HepG2 (cell line): ENCODE results near the gene DPP6. TPM values are rescaled to one million over a fixed set of nuclear protein-coding genes. Genes with fewer than 3 reads are reported as not detected.

Experiments
- ATAC-seq: fragments of 200-7000 bp; cut with Tn5 transposase; 3 replicates; pipeline ENCODE4 v1.9.1; 2020; ENCODE audit warnings: mild to moderate bottlenecking, moderate library complexity
- BruUV-seq: library from RNA; stranded (reverse); fragments of 400-500 nt; replicated peaks from 2 replicates; lab custom pipeline; 2021; lab: Mats Ljungman, UMichigan
- CTCF ChIA-PET: fragments of 300-600 bp; formaldehyde crosslinking; extraction: SDS; loops from one replicate; lab custom pipeline; 2021; ENCODE audit warnings: low total read pairs, inconsistent platforms, low intra/inter-chr PET ratio; lab: Yijun Ruan, JAX
- POLR2A ChIA-PET: fragments of 350-600 bp; sonication (Branson Sonifier 250); formaldehyde crosslinking; loops from one replicate; lab custom pipeline; 2020; ENCODE audit warnings: antibody characterized with exemption, inconsistent platforms; lab: Yijun Ruan, JAX
- DNase-seq: peaks from one replicate; pipeline ENCODE4 v3.0.0-alpha.2; 2015; ENCODE audit warnings: low spot score
- FAIRE-seq: peaks from 3 replicates; lab custom pipeline; 2011; peaks lifted over from hg19 to GRCh38; lab: Jason Lieb, UNC
- H2AFZ ChIP-seq: one replicate; pipeline ENCODE4 v1.6.1; 2011; ENCODE audit warnings: low read length, inconsistent platforms
- H3K27ac ChIP-seq: fragments of 300-600 bp; 3 replicates; pipeline ENCODE4 v1.8.0; 2011; ENCODE audit warnings: mixed run types, mild to moderate bottlenecking, mixed read lengths, low read length, inconsistent platforms; ENCODE audit not compliant: insufficient read depth; ENCODE audit errors: extremely low read length
- H3K27me3 ChIP-seq, 2 experiments: fragments of 200-600 bp in 1 of 2; 2 replicates in 1 of 2; 3 replicates in 1 of 2; pipeline versions ENCODE4 v1.6.0 to v1.8.0; 2011; ENCODE audit warnings: low read length in 2 of 2, mild to moderate bottlenecking in 2 of 2, moderate library complexity in 2 of 2, inconsistent platforms in 1 of 2; ENCODE audit not compliant: insufficient read depth in 2 of 2, control insufficient read depth in 1 of 2
- H3K36me3 ChIP-seq, 2 experiments: fragments of 200-600 bp in 1 of 2; replicated peaks in 1 of 2; 2 replicates in 1 of 2; 3 replicates in 1 of 2; pipeline versions ENCODE4 v1.5.1 to v1.8.0; 2011; ENCODE audit warnings: low read length in 2 of 2, inconsistent platforms in 1 of 2; ENCODE audit not compliant: insufficient read depth in 2 of 2, control insufficient read depth in 1 of 2
- H3K4me1 ChIP-seq: 2 replicates; pipeline ENCODE4 v1.5.1; 2012; ENCODE audit warnings: low read length, inconsistent platforms; ENCODE audit not compliant: insufficient read depth
- H3K4me2 ChIP-seq: 2 replicates; pipeline ENCODE4 v1.6.0; 2011; ENCODE audit warnings: low read depth, low read length, inconsistent platforms
- H3K4me3 ChIP-seq, 3 experiments: fragments of 200-600 bp in 1 of 3; sonication (generic), shearing (Covaris generic) in 1 of 3; replicated peaks in 1 of 3; 2 replicates each; pipeline ENCODE4 v1.5.1; 2011 to 2016; ENCODE audit warnings: low read length in 3 of 3, inconsistent platforms in 2 of 3, low read depth in 2 of 3, mild to moderate bottlenecking in 2 of 3, control low read depth in 1 of 3, mixed read lengths in 1 of 3; ENCODE audit not compliant: insufficient read depth in 1 of 3
- H3K79me2 ChIP-seq: one replicate; pipeline ENCODE4 v1.6.1; 2011; ENCODE audit warnings: low read length, inconsistent platforms; ENCODE audit not compliant: insufficient read depth
- H3K9ac ChIP-seq: 2 replicates; pipeline ENCODE4 v1.6.0; 2011; ENCODE audit warnings: mild to moderate bottlenecking, low read depth, low read length, inconsistent platforms; ENCODE audit not compliant: insufficient read depth
- H3K9me3 ChIP-seq: 2 replicates; pipeline ENCODE4 v1.5.1; 2012; ENCODE audit warnings: mild to moderate bottlenecking, low read length
- H4K20me1 ChIP-seq: 2 replicates; pipeline ENCODE4 v1.6.0; 2011; ENCODE audit warnings: inconsistent platforms, mild to moderate bottlenecking, low read length, moderate library complexity; ENCODE audit not compliant: insufficient read depth
- ARHGAP35 ChIP-seq: sonication (generic); formaldehyde crosslinking; IDR thresholded peaks from 2 replicates; pipeline ENCODE4 v1.9.0; 2022; ENCODE audit warnings: mild to moderate bottlenecking, inconsistent platforms, moderate library complexity, missing genetic modification reagents, borderline replicate concordance
- ATF7-NPFF ChIP-seq: sonication (generic); formaldehyde crosslinking; IDR thresholded peaks from 2 replicates; pipeline ENCODE4 v1.8.1; 2023; ENCODE audit warnings: mild to moderate bottlenecking, low read depth, missing genetic modification reagents, moderate library complexity
- FOXJ3 ChIP-seq: sonication (generic); formaldehyde crosslinking; IDR thresholded peaks from 2 replicates; pipeline ENCODE4 v1.4.0; 2020; ENCODE audit warnings: missing genetic modification reagents, mild to moderate bottlenecking, borderline replicate concordance
- KLF11 ChIP-seq: IDR thresholded peaks from 2 replicates; pipeline ENCODE4 v1.6.1; 2016; ENCODE audit warnings: missing compliant biosample characterization
- MAX ChIP-seq: IDR thresholded peaks from 2 replicates; pipeline ENCODE4 v1.6.1; 2012; ENCODE audit warnings: inconsistent platforms
- NFKB2 ChIP-seq: sonication (generic); formaldehyde crosslinking; IDR thresholded peaks from 2 replicates; pipeline ENCODE4 v1.4.0; 2020; ENCODE audit warnings: missing genetic modification reagents, borderline replicate concordance
- PTBP1 ChIP-seq: fragments of 200-400 bp; formaldehyde crosslinking; IDR thresholded peaks from 2 replicates; pipeline ENCODE4 v1.6.1; 2018; ENCODE audit warnings: low read length, low read depth; ENCODE audit not compliant: poor library complexity, severe bottlenecking
- RBAK ChIP-seq: sonication (generic); formaldehyde crosslinking; IDR thresholded peaks from 2 replicates; pipeline ENCODE4 v1.5.1; 2020; ENCODE audit warnings: mild to moderate bottlenecking, missing genetic modification reagents
- SMARCC2 ChIP-seq: fragments of 450-650 bp; IDR thresholded peaks from 2 replicates; pipeline ENCODE4 v1.6.1; 2017; ENCODE audit warnings: antibody characterized with exemption, mild to moderate bottlenecking
- THAP8 ChIP-seq: sonication (generic); formaldehyde crosslinking; IDR thresholded peaks from 2 replicates; pipeline ENCODE4 v1.5.1; 2020; ENCODE audit warnings: missing genetic modification reagents, mild to moderate bottlenecking, borderline replicate concordance
- ZFAT ChIP-seq: sonication (generic); formaldehyde crosslinking; conservative IDR thresholded peaks from 2 replicates; pipeline ENCODE4 v1.8.1; 2023; ENCODE audit warnings: missing genetic modification reagents, inconsistent platforms
- ZMAT3 ChIP-seq: sonication (generic); formaldehyde crosslinking; conservative IDR thresholded peaks from 2 replicates; pipeline ENCODE4 v1.7.0; 2021; ENCODE audit warnings: missing genetic modification reagents
- ZNF225 ChIP-seq: sonication (generic); formaldehyde crosslinking; IDR thresholded peaks from 2 replicates; pipeline ENCODE4 v1.4.0; 2020; ENCODE audit warnings: mild to moderate bottlenecking, missing genetic modification reagents
- ZNF484 ChIP-seq: sonication (generic); formaldehyde crosslinking; IDR thresholded peaks from 2 replicates; pipeline ENCODE4 v1.5.1; 2020; ENCODE audit warnings: mild to moderate bottlenecking, low read depth, missing genetic modification reagents, borderline replicate concordance
- ZNF800 ChIP-seq: sonication (generic); formaldehyde crosslinking; IDR thresholded peaks from 2 replicates; pipeline ENCODE4 v1.4.0; 2020; ENCODE audit warnings: missing genetic modification reagents
- ZSCAN21 ChIP-seq: sonication (generic); formaldehyde crosslinking; IDR thresholded peaks from 2 replicates; pipeline ENCODE4 v1.8.0; 2022; ENCODE audit warnings: mild to moderate bottlenecking, missing genetic modification reagents, moderate library complexity, borderline replicate concordance
- WGBS: methylation state at CpG from one replicate; pipeline ENCODE4 v1.1.6; 2017; ENCODE audit warnings: low lambda C conversion rate; 5-methylcytosine and 5-hydroxymethylcytosine counted together
- in situ Hi-C: cut with HindIII; loops from 2 replicates; pipeline ENCODE4 v1.10.0; 2017; ENCODE audit warnings: low pct_unique_long_range_greater_than_20kb; ENCODE audit not compliant: extremely low pct_ligation_motif_present
- intact Hi-C: fragments of 100-400 bp; cut with micrococcal nuclease; formaldehyde crosslinking; loops from one replicate; pipeline ENCODE4 v1.10.0; 2022; ENCODE audit not compliant: unreplicated experiment
- polyA plus RNA-seq, 8 experiments: library from polyadenylated mRNA; depleted of rRNA in 3 of 8; stranded (reverse) in 7 of 8; unstranded in 1 of 8; fragments of >200 nt; fragmentation: Illumina TruSeq in 4 of 8; extraction: Trizol in 4 of 8; gene quantifications; 2 replicates each; pipeline versions ENCODE4 v1.2.1 to v1.2.3, GENCODE V29; 2011 to 2016; ENCODE audit warnings: low read depth in 4 of 8, missing spikeins in 1 of 8, mixed read lengths in 1 of 8; ENCODE audit not compliant: insufficient read depth in 1 of 8
- total RNA-seq, 5 experiments: library from RNA; depleted of rRNA; stranded (reverse); fragments of >200 nt; fragmentation: Illumina TruSeq; extraction: Trizol; gene quantifications; 2 replicates each; pipeline ENCODE4 v1.2.3, GENCODE V29; 2016; ENCODE audit warnings: low read depth in 1 of 5
- TF ChIP-seq, protein P1 (sequence below): sonication (generic); formaldehyde crosslinking; IDR thresholded peaks from 2 replicates; pipeline ENCODE4 v1.9.0; 2021; ENCODE audit warnings: missing genetic modification reagents, borderline replicate concordance
- TF ChIP-seq, protein P2 (sequence below): sonication (generic); formaldehyde crosslinking; IDR thresholded peaks from 2 replicates; pipeline ENCODE4 v1.8.0; 2022; ENCODE audit warnings: mild to moderate bottlenecking, missing genetic modification reagents, borderline replicate concordance

The DPP6 gene
- total and polyA plus RNA-seq, 2 of the 13 experiments (the other 11 are each of a cell fraction or from before 2014, with no cell fraction given) = not detected

DNA sequence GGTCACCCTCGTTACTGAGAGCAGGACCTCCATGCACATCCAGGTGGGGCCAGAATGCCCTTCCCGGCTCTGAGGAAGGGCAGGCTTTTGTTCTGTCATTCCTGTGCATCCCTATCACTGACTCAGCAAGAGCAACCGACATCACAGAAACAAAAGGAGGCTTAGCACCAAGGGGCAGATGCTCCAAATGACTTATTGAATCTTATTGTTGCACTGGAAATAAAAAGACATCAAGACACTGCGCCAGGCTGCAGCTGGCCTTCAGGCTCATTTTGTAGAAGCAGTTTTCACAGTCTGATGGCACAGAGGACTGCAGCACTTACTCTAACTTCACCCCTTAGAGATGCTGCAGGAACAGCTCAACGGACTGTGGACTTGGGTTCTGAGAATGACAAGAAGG lies 824.3 kb downstream of the DPP6 start:
- Histone ChIP-seq H3K36me3 (no peaks in the 10 kb centered on the region), H3K4me2 (no peak overlapping the region), H3K27me3 (peaks cover 9 to 50% of the 10 kb centered on the region in 2 experiments; a peak in 4 of 5 replicates), H3K9me3 (no peaks in the 10 kb centered on the region), H2AFZ (no peak overlapping the region), H4K20me1 (no peaks in the 10 kb centered on the region), H3K4me1 (no peaks in the 10 kb centered on the region), H3K9ac (no peak overlapping the region), H3K4me3 (no peak overlapping the region), H3K79me2 (no peaks in the 10 kb centered on the region), H3K27ac (no peak overlapping the region)
- CTCF ChIA-PET = no interaction called here
- TF ChIP-seq THAP8 (CRISPR knock-in tag) = no peak
- no peak for TF ChIP-seq ZNF800
- TF ChIP-seq ZFAT (CRISPR knock-in tag) = no peak
- TF ChIP-seq NFKB2 (CRISPR knock-in tag) = no peak
- no peak for TF ChIP-seq ZNF225
- no peak for TF ChIP-seq SMARCC2
- no peak for TF ChIP-seq ATF7-NPFF (CRISPR knock-in tag)
- no peak for TF ChIP-seq RBAK (CRISPR knock-in tag)
- no peak for TF ChIP-seq PTBP1
- TF ChIP-seq, protein P1, sequence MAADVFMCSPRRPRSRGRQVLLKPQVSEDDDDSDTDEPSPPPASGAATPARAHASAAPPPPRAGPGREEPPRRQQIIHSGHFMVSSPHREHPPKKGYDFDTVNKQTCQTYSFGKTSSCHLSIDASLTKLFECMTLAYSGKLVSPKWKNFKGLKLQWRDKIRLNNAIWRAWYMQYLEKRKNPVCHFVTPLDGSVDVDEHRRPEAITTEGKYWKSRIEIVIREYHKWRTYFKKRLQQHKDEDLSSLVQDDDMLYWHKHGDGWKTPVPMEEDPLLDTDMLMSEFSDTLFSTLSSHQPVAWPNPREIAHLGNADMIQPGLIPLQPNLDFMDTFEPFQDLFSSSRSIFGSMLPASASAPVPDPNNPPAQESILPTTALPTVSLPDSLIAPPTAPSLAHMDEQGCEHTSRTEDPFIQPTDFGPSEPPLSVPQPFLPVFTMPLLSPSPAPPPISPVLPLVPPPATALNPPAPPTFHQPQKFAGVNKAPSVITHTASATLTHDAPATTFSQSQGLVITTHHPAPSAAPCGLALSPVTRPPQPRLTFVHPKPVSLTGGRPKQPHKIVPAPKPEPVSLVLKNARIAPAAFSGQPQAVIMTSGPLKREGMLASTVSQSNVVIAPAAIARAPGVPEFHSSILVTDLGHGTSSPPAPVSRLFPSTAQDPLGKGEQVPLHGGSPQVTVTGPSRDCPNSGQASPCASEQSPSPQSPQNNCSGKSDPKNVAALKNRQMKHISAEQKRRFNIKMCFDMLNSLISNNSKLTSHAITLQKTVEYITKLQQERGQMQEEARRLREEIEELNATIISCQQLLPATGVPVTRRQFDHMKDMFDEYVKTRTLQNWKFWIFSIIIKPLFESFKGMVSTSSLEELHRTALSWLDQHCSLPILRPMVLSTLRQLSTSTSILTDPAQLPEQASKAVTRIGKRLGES (CRISPR knock-in tag) = no peak
- TF ChIP-seq MAX = no peak
- no peak for TF ChIP-seq FOXJ3 (CRISPR knock-in tag)
- no peak for TF ChIP-seq ARHGAP35 (CRISPR knock-in tag)
- TF ChIP-seq ZNF484 (CRISPR knock-in tag) = no peak
- no peak for TF ChIP-seq KLF11
- no peak for TF ChIP-seq ZMAT3 (CRISPR knock-in tag)
- TF ChIP-seq ZSCAN21 = no peak
- TF ChIP-seq, protein P2, sequence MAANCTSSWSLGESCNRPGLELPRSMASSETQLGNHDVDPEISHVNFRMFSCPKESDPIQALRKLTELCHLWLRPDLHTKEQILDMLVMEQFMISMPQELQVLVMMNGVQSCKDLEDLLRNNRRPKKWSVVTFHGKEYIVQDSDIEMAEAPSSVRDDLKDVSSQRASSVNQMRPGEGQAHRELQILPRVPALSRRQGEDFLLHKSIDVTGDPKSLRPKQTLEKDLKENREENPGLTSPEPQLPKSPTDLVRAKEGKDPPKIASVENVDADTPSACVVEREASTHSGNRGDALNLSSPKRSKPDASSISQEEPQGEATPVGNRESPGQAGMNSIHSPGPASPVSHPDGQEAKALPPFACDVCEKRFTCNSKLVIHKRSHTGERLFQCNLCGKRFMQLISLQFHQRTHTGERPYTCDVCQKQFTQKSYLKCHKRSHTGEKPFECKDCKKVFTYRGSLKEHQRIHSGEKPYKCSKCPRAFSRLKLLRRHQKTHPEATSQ (CRISPR knock-in tag) = no peak
- 11% methylated on average over 5 of the region's 5 CpGs for WGBS
- intact Hi-C loops = no loop called here
- FAIRE-seq (no peak), DNase-seq (no peak), ATAC-seq (no peak)
- in situ Hi-C loops = no loop called here
- POLR2A ChIA-PET = no interaction called here
- no TSS peak for BruUV-seq
